Measurements from ENCODE around the gene LIMA1. TPM values are rescaled to one million over a fixed set of nuclear protein-coding genes. Genes with fewer than 3 reads are reported as not detected.

Gene LIMA1
- total and polyA plus RNA-seq, 2 of the 4 experiments (the other 2 are of a cell fraction) = 126 to 163 TPM

- TF ChIP-seq FOS (IDR thresholded peaks at IDR 0.05; ENCODE audit: low read depth, low read length) = no peak
- no peak for TF ChIP-seq USF2 (IDR thresholded peaks at IDR 0.05; ENCODE audit: low read depth, low read length)
- TF ChIP-seq RCOR1 (IDR thresholded peaks at IDR 0.05; ENCODE audit: insufficient replicate concordance, low read length) = no peak
- no peak for TF ChIP-seq RAD21 (IDR thresholded peaks at IDR 0.05; ENCODE audit: low read length)
- TF ChIP-seq CTCF (conservative IDR thresholded peaks at IDR 0.05; ENCODE audit: low read depth, low read length) = no peak
- no peak for TF ChIP-seq MAFK (IDR thresholded peaks at IDR 0.05; ENCODE audit: low read depth, low read length)
- TF ChIP-seq ELK1 (IDR thresholded peaks at IDR 0.05; ENCODE audit: borderline replicate concordance, low read depth, low read length) = no peak
- TF ChIP-seq SMC3 (IDR thresholded peaks at IDR 0.05; ENCODE audit: low read depth, low read length) = no peak
- no peak for TF ChIP-seq CHD1 (IDR thresholded peaks at IDR 0.05; ENCODE audit: low read depth, low read length)
- TF ChIP-seq MAZ (IDR thresholded peaks at IDR 0.05; ENCODE audit: borderline replicate concordance, low read depth, low read length) = no peak
- no peak for TF ChIP-seq CEBPB (IDR thresholded peaks at IDR 0.05; ENCODE audit: low read depth, low read length)
- no peak for TF ChIP-seq RFX5 (IDR thresholded peaks at IDR 0.05; ENCODE audit: low read depth, low read length)
- no peak for TF ChIP-seq NFE2L2 (IDR thresholded peaks at IDR 0.05; ENCODE audit: low read depth, low read length)
- TF ChIP-seq MXI1 (IDR thresholded peaks at IDR 0.05; ENCODE audit: borderline replicate concordance, low read depth, low read length) = no peak
- TF ChIP-seq BHLHE40 (IDR thresholded peaks at IDR 0.05; ENCODE audit: low read depth, low read length) = no peak
- Histone ChIP-seq H3K27ac (ENCODE audit: insufficient read depth, low read length) (no peak overlapping the region), H3K27me3 (ENCODE audit: control insufficient read depth, insufficient read depth, low read length) (no peaks in the 10 kb centered on the region), H3K4me2 (ENCODE audit: low read depth, low read length) (no peak overlapping the region), H3K36me3 (ENCODE audit: control insufficient read depth, insufficient read depth, low read length) (no peaks in the 10 kb centered on the region; the same call in 1 of the 2 replicates), H3K23ac (ENCODE audit: low read depth, low read length) (no peak overlapping the region), H2BK15ac (ENCODE audit: low read depth, low read length) (no peak overlapping the region), H4K91ac (ENCODE audit: insufficient read depth, low read depth, low read length) (no peak overlapping the region), H4K8ac (ENCODE audit: low read depth in 2 of 2, low read length in 2 of 2) (no peak overlapping the region), H3K56ac (ENCODE audit: extremely low read depth, insufficient read depth, low read length) (no peak overlapping the region), H3K79me1 (ENCODE audit: low read depth in 1 of 2, low read length in 2 of 2) (peaks cover 3 to 5% of the 10 kb centered on the region in 2 experiments; a peak in 3 of 4 replicates), H2AK9ac (replicated peaks; ENCODE audit: low read depth, low read length, poor library complexity) (no peak overlapping the region), H2AK5ac (ENCODE audit: low read depth, low read length) (no peak overlapping the region), H2AFZ (replicated peaks; ENCODE audit: low read length, poor library complexity) (no peak overlapping the region), H3K4me1 (ENCODE audit: control insufficient read depth, insufficient read depth, low read length) (peaks cover 4% of the 10 kb centered on the region), H2BK5ac (ENCODE audit: low read depth, low read length, poor library complexity, severe bottlenecking) (no peak overlapping the region), H4K5ac (ENCODE audit: low read depth, low read length) (no peak overlapping the region), H2BK20ac (ENCODE audit: low read depth, low read length) (no peak overlapping the region), H3K14ac (replicated peaks; ENCODE audit: low read depth, low read length) (no peak overlapping the region), H3K9ac (ENCODE audit: low read depth, low read length) (no peak overlapping the region), H2BK120ac (ENCODE audit: low read depth, low read length) (no peak overlapping the region), H3K4me3 (ENCODE audit: insufficient read depth, low read depth, low read length) (no peak overlapping the region), H3K9me1 (ENCODE audit: insufficient read depth, low read length) (no peaks in the 10 kb centered on the region), H3K9me3 (ENCODE audit: control insufficient read depth, insufficient read depth, low read length) (no peaks in the 10 kb centered on the region), H3K18ac (ENCODE audit: low read depth, low read length) (no peak overlapping the region), H4K20me1 (ENCODE audit: insufficient read depth, low read length) (no peaks in the 10 kb centered on the region), H3K4ac (ENCODE audit: low read depth, low read length) (no peak overlapping the region)
- ChIA-PET POLR2A (ENCODE audit: unreplicated experiment) (no interaction called here), CTCF (interaction anchor here (0.6 kb wide), 1 partner anchor 34 kb away, joined by 4 read pairs; no protein-coding TSS in a partner anchor)
- intact Hi-C loops (cut with micrococcal nuclease) (no loop called here), in situ Hi-C loops (cut with MboI; ENCODE audit: low sequenced_read_pairs) (no loop called here), dilution Hi-C loops (cut with HindIII; ENCODE audit: low sequenced_read_pairs, unreplicated experiment) (no loop called here)
- WGBS, 2 experiments (ENCODE audit: extremely low coverage in 2 of 2, insufficient read length in 1 of 2) = no CpG with 5 or more reads among the region's 2 CpGs
- no TSS peak for BruUV-seq (replicated peaks)
- DNase-seq = no peak
- no peak for ATAC-seq (ENCODE audit: low read depth)
These were observed 7.3 kb downstream of the LIMA1 start for GRCh38 chr12:50276068-50276467.

All from IMR-90 (cell line).